ENCODE data around the gene TOMM70. TPM values are rescaled to one million over a fixed set of nuclear protein-coding genes. Genes with fewer than 3 reads are reported as not detected.

TOMM70 gene
- total and polyA plus RNA-seq, 11 donors: 25.9 to 67.0 (median 56.2) TPM

DNA sequence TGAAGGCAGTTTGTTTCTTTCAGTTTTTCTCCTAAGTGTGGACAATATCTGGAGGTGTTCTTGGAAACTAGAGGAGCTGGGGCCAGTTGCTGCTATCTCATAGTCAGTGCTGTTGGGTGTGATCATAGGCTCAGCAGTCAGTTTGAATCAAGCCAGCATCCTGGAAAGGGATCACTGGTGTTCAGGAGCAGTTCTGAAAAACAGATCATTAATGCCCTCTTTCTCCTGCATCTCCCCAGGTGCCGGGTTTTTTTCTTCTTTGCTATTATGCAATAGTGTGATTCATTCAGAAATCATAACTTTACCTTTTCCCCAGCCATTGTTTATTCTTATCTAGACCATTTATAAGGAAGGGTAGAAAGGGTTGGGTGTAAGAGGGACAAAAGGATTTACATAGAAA is 24.4 kb upstream of the TOMM70 start:
- Histone ChIP-seq H3K36me3 (no peaks in the 10 kb centered on the region), H3K27me3 (no peaks in the 10 kb centered on the region), H3K9me3 (no peaks in the 10 kb centered on the region), H3K4me3 (no peak overlapping the region), H3K4me1 (peaks cover 0 to 39% (median 0%) of the 10 kb centered on the region in 12 donors), H3K27ac (no peak overlapping the region)
- DNase-seq: no peak
- no peak for ATAC-seq
- TF ChIP-seq, protein P1, sequence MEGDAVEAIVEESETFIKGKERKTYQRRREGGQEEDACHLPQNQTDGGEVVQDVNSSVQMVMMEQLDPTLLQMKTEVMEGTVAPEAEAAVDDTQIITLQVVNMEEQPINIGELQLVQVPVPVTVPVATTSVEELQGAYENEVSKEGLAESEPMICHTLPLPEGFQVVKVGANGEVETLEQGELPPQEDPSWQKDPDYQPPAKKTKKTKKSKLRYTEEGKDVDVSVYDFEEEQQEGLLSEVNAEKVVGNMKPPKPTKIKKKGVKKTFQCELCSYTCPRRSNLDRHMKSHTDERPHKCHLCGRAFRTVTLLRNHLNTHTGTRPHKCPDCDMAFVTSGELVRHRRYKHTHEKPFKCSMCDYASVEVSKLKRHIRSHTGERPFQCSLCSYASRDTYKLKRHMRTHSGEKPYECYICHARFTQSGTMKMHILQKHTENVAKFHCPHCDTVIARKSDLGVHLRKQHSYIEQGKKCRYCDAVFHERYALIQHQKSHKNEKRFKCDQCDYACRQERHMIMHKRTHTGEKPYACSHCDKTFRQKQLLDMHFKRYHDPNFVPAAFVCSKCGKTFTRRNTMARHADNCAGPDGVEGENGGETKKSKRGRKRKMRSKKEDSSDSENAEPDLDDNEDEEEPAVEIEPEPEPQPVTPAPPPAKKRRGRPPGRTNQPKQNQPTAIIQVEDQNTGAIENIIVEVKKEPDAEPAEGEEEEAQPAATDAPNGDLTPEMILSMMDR (IDR thresholded peaks at IDR 0.05): no peak
- no peak for TF ChIP-seq POLR2A (IDR thresholded peaks at IDR 0.05)
- 79 to 89% (median 83%) methylated on average over 1 of the region's 1 CpG for WGBS, 4 donors
- intact Hi-C loops (cut with DNase I): no loop called here

- Histone ChIP-seq H3K27ac (no peak overlapping the region), H3K4me1 (peaks cover 0 to 39% (median 0%) of the 10 kb centered on the region in 12 donors), H3K4me3 (no peak overlapping the region), H3K36me3 (no peaks in the 10 kb centered on the region), H3K27me3 (no peaks in the 10 kb centered on the region), H3K9me3 (no peaks in the 10 kb centered on the region)
- WGBS, 4 donors: 87 to 93% (median 92%) methylated on average over 1 to 2 of the region's 2 CpGs
- no peak for DNase-seq
- TF ChIP-seq, protein P1 (IDR thresholded peaks at IDR 0.05): no peak
- TF ChIP-seq POLR2A (IDR thresholded peaks at IDR 0.05): no peak
- no peak for ATAC-seq
- intact Hi-C loops (cut with DNase I): no loop called here
These were observed 23.4 kb upstream of the TOMM70 start for GRCh38 chr3:100424261-100424660.

GRCh38 chr3:100423611-100424010 is 22.7 kb upstream of the TOMM70 start:
- no peak overlapping the region for H3K4me3 ChIP-seq
- H3K27ac ChIP-seq: no peak overlapping the region
- DNase-seq (no peak), ATAC-seq (no peak)
- no peaks in the 10 kb centered on the region for H3K36me3 ChIP-seq
- H3K9me3 ChIP-seq: no peaks in the 10 kb centered on the region
- peaks cover 0 to 36% (median 0%) of the 10 kb centered on the region in 12 donors for H3K4me1 ChIP-seq
- TF ChIP-seq POLR2A (IDR thresholded peaks at IDR 0.05): no peak
- TF ChIP-seq, protein P1 (IDR thresholded peaks at IDR 0.05): no peak
- no peaks in the 10 kb centered on the region for H3K27me3 ChIP-seq
- 97 to 100% (median 98%) methylated on average over 5 of the region's 5 CpGs for whole genome bisulfite sequencing, 4 donors
- intact Hi-C loops (cut with DNase I): no loop called here

- DNase-seq (no peak), ATAC-seq (no peak)
- no peak overlapping the region for H3K4me3 ChIP-seq
- no peaks in the 10 kb centered on the region for H3K27me3 ChIP-seq
- intact Hi-C loops (cut with DNase I): no loop called here
- H3K4me1 ChIP-seq: peaks cover 0 to 10% (median 0%) of the 10 kb centered on the region in 12 donors
- no peaks in the 10 kb centered on the region for H3K9me3 ChIP-seq
- no peak overlapping the region for H3K27ac ChIP-seq
- TF ChIP-seq, protein P1 (IDR thresholded peaks at IDR 0.05): no peak
- no peak for TF ChIP-seq POLR2A (IDR thresholded peaks at IDR 0.05)
- H3K36me3 ChIP-seq: no peaks in the 10 kb centered on the region
- 57 to 83% (median 79%) methylated on average over 2 of the region's 2 CpGs for WGBS, 4 donors
These were observed 20.0 kb upstream of the TOMM70 start for GRCh38 chr3:100420885-100421284.
